ENCODE measurements around the gene EARS2. TPM values are rescaled to one million over a fixed set of nuclear protein-coding genes. Genes with fewer than 3 reads are reported as not detected.

The EARS2 gene
- total RNA-seq: 10 to 100 TPM; 20.0 to 85.7 (median 29.5) TPM
- polyA plus RNA-seq: 10 to 100 TPM; 30.0 to 44.6 (median 38.4) TPM
- long read RNA-seq, donor 1, transcript EARS2-201 (9 exons, 3,961 nt): major isoform, 10 of 92 reads
- long read RNA-seq, donor 1, transcript EARS2-212 (1 exons, 599 nt): minor isoform, 6 of 92 reads
- long read RNA-seq, donor 1, partial matches to known transcripts: 54 of 92 reads
- long read RNA-seq, donor 1, other reads (novel, unspliced or antisense): 20 of 92 reads
- long read RNA-seq, donor 2, transcript EARS2-212 (1 exons, 599 nt): minor isoform, 6 of 14 reads
- long read RNA-seq, donor 2, transcript EARS2-201 (9 exons, 3,961 nt): major isoform, 7 of 14 reads
- long read RNA-seq, donor 2, partial matches to known transcripts: 0 of 14 reads
- long read RNA-seq, donor 2, other reads (novel, unspliced or antisense): 0 of 14 reads
- long read RNA-seq, donor 3, transcript EARS2-212 (1 exons, 599 nt): major isoform, 6 of 11 reads
- long read RNA-seq, donor 3, partial matches to known transcripts: 0 of 11 reads
- long read RNA-seq, donor 3, other reads (novel, unspliced or antisense): 0 of 11 reads
- long read RNA-seq, donor 4, transcript EARS2-201 (9 exons, 3,961 nt): major isoform, 6 of 7 reads
- long read RNA-seq, donor 4, partial matches to known transcripts: 0 of 7 reads
- long read RNA-seq, donor 4, other reads (novel, unspliced or antisense): 0 of 7 reads
- long read RNA-seq, donor 5, transcript EARS2-201 (9 exons, 3,961 nt): major isoform, 35 of 52 reads
- long read RNA-seq, donor 5, transcript EARS2-207 (10 exons, 3,840 nt): minor isoform, 6 of 52 reads
- long read RNA-seq, donor 5, partial matches to known transcripts: 6 of 52 reads
- long read RNA-seq, donor 5, other reads (novel, unspliced or antisense): 4 of 52 reads
- long read RNA-seq, donor 6, partial matches to known transcripts: 0 of 4 reads
- long read RNA-seq, donor 6, other reads (novel, unspliced or antisense): 1 of 4 reads
- long read RNA-seq, donor 7, transcript EARS2-212 (1 exons, 599 nt): major isoform, 5 of 28 reads
- long read RNA-seq, donor 7, partial matches to known transcripts: 5 of 28 reads
- long read RNA-seq, donor 7, other reads (novel, unspliced or antisense): 16 of 28 reads
- long read RNA-seq, donor 8, transcript EARS2-201 (9 exons, 3,961 nt): major isoform, 14 of 24 reads
- long read RNA-seq, donor 8, partial matches to known transcripts: 5 of 24 reads
- long read RNA-seq, donor 8, other reads (novel, unspliced or antisense): 0 of 24 reads
- long read RNA-seq, donor 9, transcript EARS2-201 (9 exons, 3,961 nt): major isoform, 7 of 13 reads
- long read RNA-seq, donor 9, partial matches to known transcripts: 0 of 13 reads
- long read RNA-seq, donor 9, other reads (novel, unspliced or antisense): 0 of 13 reads
- long read RNA-seq, donor 10, partial matches to known transcripts: 10 of 35 reads
- long read RNA-seq, donor 10, other reads (novel, unspliced or antisense): 21 of 35 reads

GRCh38 chr16:23556881-23557778, at the start of gene EARS2, which contains the start of gene UBFD1:
Gene EARS2 (minus strand): TSS chr16:23557350. CDS start chr16:23557343, 7 bp downstream.
Gene UBFD1 (plus strand): TSS chr16:23557727. CDS start chr16:23557743, 16 bp downstream.
- peak; percentile 99 for DNase-seq
- TF ChIP-seq, protein P1, sequence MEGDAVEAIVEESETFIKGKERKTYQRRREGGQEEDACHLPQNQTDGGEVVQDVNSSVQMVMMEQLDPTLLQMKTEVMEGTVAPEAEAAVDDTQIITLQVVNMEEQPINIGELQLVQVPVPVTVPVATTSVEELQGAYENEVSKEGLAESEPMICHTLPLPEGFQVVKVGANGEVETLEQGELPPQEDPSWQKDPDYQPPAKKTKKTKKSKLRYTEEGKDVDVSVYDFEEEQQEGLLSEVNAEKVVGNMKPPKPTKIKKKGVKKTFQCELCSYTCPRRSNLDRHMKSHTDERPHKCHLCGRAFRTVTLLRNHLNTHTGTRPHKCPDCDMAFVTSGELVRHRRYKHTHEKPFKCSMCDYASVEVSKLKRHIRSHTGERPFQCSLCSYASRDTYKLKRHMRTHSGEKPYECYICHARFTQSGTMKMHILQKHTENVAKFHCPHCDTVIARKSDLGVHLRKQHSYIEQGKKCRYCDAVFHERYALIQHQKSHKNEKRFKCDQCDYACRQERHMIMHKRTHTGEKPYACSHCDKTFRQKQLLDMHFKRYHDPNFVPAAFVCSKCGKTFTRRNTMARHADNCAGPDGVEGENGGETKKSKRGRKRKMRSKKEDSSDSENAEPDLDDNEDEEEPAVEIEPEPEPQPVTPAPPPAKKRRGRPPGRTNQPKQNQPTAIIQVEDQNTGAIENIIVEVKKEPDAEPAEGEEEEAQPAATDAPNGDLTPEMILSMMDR (IDR thresholded peaks at IDR 0.05): peak; percentile 90 to 98 (median 96)
- peak in 1 of 2 donors; percentile 63 for TF ChIP-seq POLR2A (IDR thresholded peaks at IDR 0.05)
- H3K27me3 ChIP-seq: no peaks in the 10 kb centered on the region
- peaks cover 0 to 36% of the 10 kb centered on the region in 2 donors for H3K36me3 ChIP-seq (replicated peaks in 1 of 2)
- peak within 1 kb of the TSS; percentile 70 to 83 (median 76) for H3K4me3 ChIP-seq
- H3K27ac ChIP-seq: peak within 1 kb of the TSS; percentile 65 to 95 (median 85)
- intact Hi-C loops (cut with DNase I): loop anchor here in 1 of 2 donors (10.0 kb wide), 1 partner anchor 52 kb away; no protein-coding TSS in a partner anchor
- H3K9me3 ChIP-seq (replicated peaks in 1 of 3): no peaks in the 10 kb centered on the region
- WGBS, 4 donors: 2 to 11% (median 3%) methylated on average over 8 to 65 of the region's 65 CpGs
- peaks cover 9 to 32% of the 10 kb centered on the region in 2 donors for H3K4me1 ChIP-seq (replicated peaks in 1 of 2)

GRCh38 chr16:23597003-23597756, 40.0 kb upstream of the EARS2 start:
- DNase-seq: peak; percentile 25 to 74 (median 63)
- intact Hi-C loops (cut with DNase I): no loop called here
- Histone ChIP-seq H3K36me3 (replicated peaks in 1 of 2) (peaks cover 0 to 10% of the 10 kb centered on the region in 2 donors), H3K27me3 (no peaks in the 10 kb centered on the region), H3K9me3 (replicated peaks in 1 of 3) (no peaks in the 10 kb centered on the region), H3K27ac (peak overlapping the region; percentile 67 to 78 (median 74)), H3K4me1 (replicated peaks in 1 of 2) (peaks cover 12 to 17% of the 10 kb centered on the region in 2 donors), H3K4me3 (no peak overlapping the region)
- TF ChIP-seq POLR2A (IDR thresholded peaks at IDR 0.05): no peak
- TF ChIP-seq, protein P1 (IDR thresholded peaks at IDR 0.05): peak in 3 of 6 experiments; percentile 24 to 32 (median 25)
- WGBS, 4 donors: 56 to 68% (median 61%) methylated on average over 11 of the region's 11 CpGs

Measured in adrenal gland (tissue), 19 donors.